PC-9 (cell line): ENCODE data around the gene GUCY1A2. TPM values are rescaled to one million over a fixed set of nuclear protein-coding genes. Genes with fewer than 3 reads are reported as not detected.
A peak's percentile ranks its signal among the peaks of the same experiment; 100 is the strongest.

ENCODE experiments used
- BruUV-seq: library from RNA; stranded (reverse); fragments of 400-500 nt; replicated peaks from 2 replicates; lab custom pipeline; 2021; lab: Mats Ljungman, UMichigan
- CTCF ChIA-PET: fragments of 300-600 bp; sonication (Branson Sonifier 250); formaldehyde crosslinking; loops from one replicate; lab custom pipeline; 2022; ENCODE audit warnings: antibody characterized with exemption; lab: Charles Lee
- POLR2A ChIA-PET: fragments of 300-600 bp; sonication (Branson Sonifier 250); formaldehyde crosslinking; loops from one replicate; lab custom pipeline; 2022; ENCODE audit warnings: antibody characterized with exemption; ENCODE audit not compliant: unreplicated experiment; lab: Charles Lee
- DNase-seq, 2 experiments: peaks; one replicate each; pipeline versions ENCODE4 v3.0.0 to v3.0.0-alpha.2; 2015 to 2022; ENCODE audit warnings: mixed read lengths in 1 of 2
- H2AFZ ChIP-seq: fragments of 200-600 bp; sonication (generic); 2 replicates; pipeline ENCODE4 v1.8.1; 2017; ENCODE audit warnings: antibody characterized with exemption
- H3F3A ChIP-seq: fragments of 200-600 bp; sonication (generic); 2 replicates; pipeline ENCODE4 v1.8.1; 2017; ENCODE audit warnings: antibody characterized with exemption, mild to moderate bottlenecking, low read depth; ENCODE audit not compliant: insufficient read depth
- H3K27ac ChIP-seq: fragments of 200-600 bp; sonication (generic); 2 replicates; pipeline ENCODE4 v1.6.1; 2016; ENCODE audit warnings: mixed run types
- H3K27me3 ChIP-seq: fragments of 200-600 bp; sonication (generic); 2 replicates; pipeline ENCODE4 v1.6.1; 2016; ENCODE audit warnings: low read depth, mixed run types; ENCODE audit not compliant: insufficient read depth
- H3K36me3 ChIP-seq: fragments of 200-600 bp; sonication (generic); 2 replicates; pipeline ENCODE4 v1.6.1; 2016; ENCODE audit warnings: low read depth, mixed run types
- H3K4me1 ChIP-seq: fragments of 200-600 bp; sonication (generic); replicated peaks from 2 replicates; pipeline ENCODE4 v1.6.1; 2016; ENCODE audit warnings: mixed run types; ENCODE audit not compliant: insufficient read depth
- H3K4me2 ChIP-seq: fragments of 200-600 bp; sonication (generic); 2 replicates; pipeline ENCODE4 v1.6.1; 2017; ENCODE audit warnings: mixed run types
- H3K4me3 ChIP-seq: fragments of 200-600 bp; sonication (generic); 2 replicates; pipeline ENCODE4 v1.6.1; 2016; ENCODE audit warnings: mixed run types
- H3K79me2 ChIP-seq: fragments of 200-600 bp; sonication (generic); 2 replicates; pipeline ENCODE4 v1.6.1; 2017; ENCODE audit warnings: low read depth, mixed run types
- H3K9me2 ChIP-seq: fragments of 200-600 bp; sonication (generic); 2 replicates; pipeline ENCODE4 v1.8.1; 2017; ENCODE audit warnings: mild to moderate bottlenecking; ENCODE audit not compliant: insufficient read depth
- H3K9me3 ChIP-seq: fragments of 200-600 bp; sonication (generic); 2 replicates; pipeline ENCODE4 v1.8.1; 2016; ENCODE audit warnings: low read depth; ENCODE audit not compliant: insufficient read depth
- H4K20me1 ChIP-seq: fragments of 200-600 bp; sonication (generic); 2 replicates; pipeline ENCODE4 v1.8.1; 2017; ENCODE audit not compliant: insufficient read depth
- CTCF ChIP-seq: fragments of 200-600 bp; sonication (generic); conservative IDR thresholded peaks from 2 replicates; pipeline ENCODE4 v1.6.1; 2017; ENCODE audit warnings: mixed run types, antibody characterized with exemption, mild to moderate bottlenecking, moderate library complexity
- EZH2 ChIP-seq: fragments of 200-600 bp; sonication (generic); IDR thresholded peaks from 2 replicates; pipeline ENCODE4 v1.8.0; 2017; ENCODE audit warnings: antibody characterized with exemption, low read depth
- intact Hi-C: fragments of 100-400 bp; cut with micrococcal nuclease; formaldehyde crosslinking; loops from one replicate; pipeline ENCODE4 v1.10.0; 2022; ENCODE audit not compliant: unreplicated experiment
- total RNA-seq: library from RNA; stranded (reverse); gene quantifications from 2 replicates; pipeline ENCODE4 v1.2.3, GENCODE V29; 2021

The GUCY1A2 gene
- total RNA-seq, 1 experiment from 2014 or later: not detected

GRCh38 chr11:107050121-107050520 lies 31.8 kb upstream of the GUCY1A2 start:
- Histone ChIP-seq H3K9me3 (peaks cover 14% of the 10 kb centered on the region), H3K4me2 (no peak overlapping the region), H2AFZ (no peak overlapping the region), H3K4me1 (no peaks in the 10 kb centered on the region), H3K36me3 (no peaks in the 10 kb centered on the region), H3K9me2 (no peaks in the 10 kb centered on the region), H3F3A (no peaks in the 10 kb centered on the region), H3K27ac (no peak overlapping the region), H3K79me2 (no peaks in the 10 kb centered on the region), H3K27me3 (no peaks in the 10 kb centered on the region), H3K4me3 (no peak overlapping the region), H4K20me1 (no peaks in the 10 kb centered on the region)
- POLR2A ChIA-PET: no interaction called here
- BruUV-seq: no TSS peak
- intact Hi-C loops: no loop called here
- TF ChIP-seq CTCF: no peak
- no peak for TF ChIP-seq EZH2
- no peak for DNase-seq
- CTCF ChIA-PET: interaction anchor here (0.6 kb wide), 1 partner anchor 165 kb away, joined by 4 read pairs; no protein-coding TSS in a partner anchor

GRCh38 chr11:107044503-107044902 lies 26.2 kb upstream of the GUCY1A2 start:
- Histone ChIP-seq H3K79me2 (no peaks in the 10 kb centered on the region), H3K9me2 (no peaks in the 10 kb centered on the region), H3K36me3 (no peaks in the 10 kb centered on the region), H3K4me3 (no peak overlapping the region), H3K4me2 (no peak overlapping the region), H3K4me1 (0 out of 2 replicates have a peak, but pooled peaks cover 4% of the 10 kb centered on the region), H3F3A (no peaks in the 10 kb centered on the region), H2AFZ (no peak overlapping the region), H3K27ac (no peak overlapping the region), H3K27me3 (no peaks in the 10 kb centered on the region), H3K9me3 (no peaks in the 10 kb centered on the region; the same call in 1 of the 2 replicates), H4K20me1 (no peaks in the 10 kb centered on the region)
- DNase-seq: no peak
- no TSS peak for BruUV-seq
- TF ChIP-seq CTCF (no peak), EZH2 (no peak)
- intact Hi-C loops: no loop called here
- ChIA-PET POLR2A (no interaction called here), CTCF (no interaction called here)

GRCh38 chr11:107043242-107044006 lies 25.1 kb upstream of the GUCY1A2 start:
- Histone ChIP-seq H3K9me2 (no peaks in the 10 kb centered on the region), H3K79me2 (no peaks in the 10 kb centered on the region), H3K9me3 (no peaks in the 10 kb centered on the region), H3K4me2 (no peak overlapping the region), H2AFZ (no peak overlapping the region), H3K4me1 (0 out of 2 replicates have a peak, but pooled peaks cover 4% of the 10 kb centered on the region), H3K27ac (no peak overlapping the region), H3F3A (no peaks in the 10 kb centered on the region), H4K20me1 (no peaks in the 10 kb centered on the region), H3K27me3 (no peaks in the 10 kb centered on the region), H3K36me3 (no peaks in the 10 kb centered on the region), H3K4me3 (no peak overlapping the region)
- peak in 1 of 2 experiments; percentile 58 for DNase-seq
- POLR2A ChIA-PET: no interaction called here
- TF ChIP-seq EZH2: no peak
- no peak for TF ChIP-seq CTCF
- BruUV-seq: no TSS peak
- intact Hi-C loops: no loop called here
- CTCF ChIA-PET: interaction anchor here (0.6 kb wide), 1 partner anchor 713 kb away, joined by 5 read pairs; no protein-coding TSS in a partner anchor
